HEK293 (cell line): ENCODE data around the gene RPP25L.
A peak's percentile ranks its signal among the peaks of the same experiment; 100 is the strongest.

Experiments
- CTCF ChIA-PET: fragments of 350-600 bp; formaldehyde crosslinking; extraction: SDS; loops from one replicate; lab custom pipeline; 2021; ENCODE audit warnings: antibody characterized with exemption; lab: Yijun Ruan, JAX
- POLR2A ChIA-PET: fragments of 300-600 bp; formaldehyde crosslinking; extraction: SDS; loops from one replicate; lab custom pipeline; 2020; ENCODE audit warnings: antibody characterized with exemption, inconsistent platforms; lab: Yijun Ruan, JAX
- H3K27ac ChIP-seq: fragments of 200-500 bp; sonication (Bioruptor generic); 2 replicates; pipeline ENCODE4 v1.5.1; 2014; ENCODE audit warnings: low read depth, low read length, control low read depth, inconsistent platforms; ENCODE audit errors: extremely low read depth
- H3K36me3 ChIP-seq, 2 experiments: fragments of 200-500 bp in 1 of 2; sonication (Bioruptor generic) in 1 of 2; 1 replicate in 1 of 2; 2 replicates in 1 of 2; pipeline ENCODE4 v1.5.1; 2014 to 2017; ENCODE audit warnings: inconsistent platforms in 2 of 2, low read length in 2 of 2; ENCODE audit not compliant: control insufficient read depth in 2 of 2, insufficient read depth in 1 of 2
- H3K4me1 ChIP-seq: fragments of 200-500 bp; sonication (Bioruptor generic); 2 replicates; pipeline ENCODE4 v1.5.1; 2014; ENCODE audit warnings: mild to moderate bottlenecking, low read length, inconsistent platforms; ENCODE audit not compliant: control insufficient read depth, insufficient read depth
- H3K4me3 ChIP-seq: 2 replicates; pipeline ENCODE4 v1.5.1; 2011; ENCODE audit warnings: low read depth, mild to moderate bottlenecking, control low read depth, low read length, moderate library complexity
- H3K9me3 ChIP-seq: fragments of 200-500 bp; sonication (Bioruptor generic); 2 replicates; pipeline ENCODE4 v1.5.1; 2014; ENCODE audit warnings: low read depth, low read length, inconsistent platforms; ENCODE audit not compliant: control insufficient read depth, insufficient read depth
- BCL6B ChIP-seq: fragments of 450-650 bp; formaldehyde crosslinking; IDR thresholded peaks from 2 replicates; pipeline ENCODE4 v1.5.1; 2017; ENCODE audit warnings: missing biosample characterization, missing genetic modification characterization
- ELK4 ChIP-seq: IDR thresholded peaks from 2 replicates; pipeline ENCODE4 v1.6.1; 2011; ENCODE audit warnings: mild to moderate bottlenecking, low read depth, low read length, borderline replicate concordance
- FEZF1 ChIP-seq: fragments of 450-650 bp; formaldehyde crosslinking; IDR thresholded peaks from 2 replicates; pipeline ENCODE4 v1.5.1; 2016; ENCODE audit warnings: missing biosample characterization, missing genetic modification characterization
- GLIS1 ChIP-seq: fragments of 450-650 bp; formaldehyde crosslinking; IDR thresholded peaks from 2 replicates; pipeline ENCODE4 v1.5.1; 2016; ENCODE audit warnings: missing biosample characterization, missing genetic modification characterization
- GLIS2 ChIP-seq: fragments of 450-650 bp; formaldehyde crosslinking; IDR thresholded peaks from 2 replicates; pipeline ENCODE4 v1.5.1; 2016; ENCODE audit warnings: missing biosample characterization, missing genetic modification characterization
- INSM2 ChIP-seq: fragments of 450-650 bp; formaldehyde crosslinking; IDR thresholded peaks from 2 replicates; pipeline ENCODE4 v1.5.1; 2016; ENCODE audit warnings: missing biosample characterization, missing genetic modification characterization
- KLF10 ChIP-seq: fragments of 450-650 bp; IDR thresholded peaks from 2 replicates; pipeline ENCODE4 v1.5.1; 2018; ENCODE audit warnings: missing biosample characterization, mild to moderate bottlenecking, missing genetic modification characterization
- PATZ1 ChIP-seq: fragments of 450-650 bp; formaldehyde crosslinking; IDR thresholded peaks from 2 replicates; pipeline ENCODE4 v1.5.1; 2016; ENCODE audit warnings: missing biosample characterization, missing genetic modification characterization
- ZBTB17 ChIP-seq: fragments of 450-650 bp; formaldehyde crosslinking; IDR thresholded peaks from 2 replicates; pipeline ENCODE4 v1.5.1; 2016; ENCODE audit warnings: missing biosample characterization, missing genetic modification characterization
- ZBTB21 ChIP-seq: fragments of 450-650 bp; formaldehyde crosslinking; IDR thresholded peaks from 2 replicates; pipeline ENCODE4 v1.5.1; 2017; ENCODE audit warnings: missing biosample characterization, missing genetic modification characterization
- ZEB2 ChIP-seq: fragments of 450-650 bp; formaldehyde crosslinking; IDR thresholded peaks from 2 replicates; pipeline ENCODE4 v1.5.1; 2016; ENCODE audit warnings: missing biosample characterization, missing genetic modification characterization
- ZFHX2 ChIP-seq: fragments of 450-650 bp; formaldehyde crosslinking; conservative IDR thresholded peaks from 2 replicates; pipeline ENCODE4 v1.5.1; 2016; ENCODE audit warnings: missing biosample characterization, missing genetic modification characterization
- ZIC2 ChIP-seq: fragments of 450-650 bp; formaldehyde crosslinking; IDR thresholded peaks from 2 replicates; pipeline ENCODE4 v1.5.1; 2016; ENCODE audit warnings: missing biosample characterization, missing genetic modification characterization
- ZNF114 ChIP-seq: fragments of 450-650 bp; formaldehyde crosslinking; IDR thresholded peaks from 2 replicates; pipeline ENCODE4 v1.5.0; 2017; ENCODE audit warnings: missing biosample characterization, missing genetic modification characterization
- ZNF18 ChIP-seq: fragments of 450-650 bp; formaldehyde crosslinking; IDR thresholded peaks from 2 replicates; pipeline ENCODE4 v1.5.1; 2016; ENCODE audit warnings: missing biosample characterization, missing genetic modification characterization
- ZNF23 ChIP-seq: fragments of 450-650 bp; formaldehyde crosslinking; IDR thresholded peaks from 2 replicates; pipeline ENCODE4 v1.5.1; 2016; ENCODE audit warnings: missing biosample characterization, missing genetic modification characterization, borderline replicate concordance
- ZNF266 ChIP-seq: fragments of 450-650 bp; formaldehyde crosslinking; IDR thresholded peaks from 2 replicates; pipeline ENCODE4 v1.5.1; 2016; ENCODE audit warnings: missing biosample characterization, missing genetic modification characterization, low read depth
- ZNF292 ChIP-seq: fragments of 450-650 bp; formaldehyde crosslinking; IDR thresholded peaks from 2 replicates; pipeline ENCODE4 v1.5.1; 2016; ENCODE audit warnings: low read depth, missing biosample characterization, missing genetic modification characterization, borderline replicate concordance
- ZNF513 ChIP-seq: fragments of 450-650 bp; IDR thresholded peaks from 2 replicates; pipeline ENCODE4 v1.5.1; 2018; ENCODE audit warnings: missing biosample characterization, missing genetic modification characterization
- ZNF670 ChIP-seq: fragments of 450-650 bp; formaldehyde crosslinking; IDR thresholded peaks from 2 replicates; pipeline ENCODE4 v1.5.1; 2016; ENCODE audit warnings: missing biosample characterization, missing genetic modification characterization, low read depth
- ZNF677 ChIP-seq: fragments of 450-650 bp; IDR thresholded peaks from 2 replicates; pipeline ENCODE4 v1.5.0; 2018; ENCODE audit warnings: missing biosample characterization, mild to moderate bottlenecking, missing genetic modification characterization, moderate library complexity
- ZNF768 ChIP-seq: fragments of 450-650 bp; formaldehyde crosslinking; IDR thresholded peaks from 2 replicates; pipeline ENCODE4 v1.5.1; 2018; ENCODE audit warnings: missing biosample characterization, mild to moderate bottlenecking, missing genetic modification characterization
- ZNF843 ChIP-seq: fragments of 450-650 bp; formaldehyde crosslinking; IDR thresholded peaks from 2 replicates; pipeline ENCODE4 v1.5.1; 2016; ENCODE audit warnings: missing biosample characterization, missing genetic modification characterization

Gene RPP25L

GRCh38 chr9:34590381-34591247 is 21.3 kb downstream of the RPP25L start:
- no peak overlapping the region for H3K4me3 ChIP-seq
- H3K9me3 ChIP-seq = no peaks in the 10 kb centered on the region
- ChIA-PET POLR2A (interaction anchor here (2.2 kb wide), 1 partner anchor 43 kb away, joined by 7 read pairs; no protein-coding TSS in a partner anchor), CTCF (interaction anchor here (0.7 to 6.0 kb wide), 29 partner anchors 9 to 798 kb away, joined by 3 to 105 read pairs (median 12); no protein-coding TSS in a partner anchor)
- no peak overlapping the region for H3K27ac ChIP-seq
- H3K4me1 ChIP-seq = no peaks in the 10 kb centered on the region
- H3K36me3 ChIP-seq = no peaks in the 10 kb centered on the region
- TF ChIP-seq ZNF513 (tag by site-specific recombination) = no peak
- TF ChIP-seq ZNF677 = no peak
- TF ChIP-seq PATZ1 = 0 out of 2 replicates have a peak, but pooled peaks have one; percentile 2
- no peak for TF ChIP-seq ZNF843 (tag by site-specific recombination)
- no peak for TF ChIP-seq ZNF114
- TF ChIP-seq ZNF768 (tag by site-specific recombination) = 0 out of 2 replicates have a peak, but pooled peaks have one; percentile 66

GRCh38 chr9:34589636-34590380 is 22.1 kb downstream of the RPP25L start, which contains the start of gene CNTFR:
TSS of gene CNTFR (minus strand) at chr9:34589724. CDS start at chr9:34568981, 20,743 bp downstream.
- no peaks in the 10 kb centered on the region for H3K4me1 ChIP-seq
- CTCF ChIA-PET = interaction anchor here (0.6 to 1.3 kb wide), 2 partner anchors 41 to 154 kb away, joined by 3 to 4 read pairs; no protein-coding TSS in a partner anchor
- POLR2A ChIA-PET = no interaction called here
- no peaks in the 10 kb centered on the region for H3K9me3 ChIP-seq
- H3K36me3 ChIP-seq = no peaks in the 10 kb centered on the region
- peak within 1 kb of the TSS; percentile 44 for H3K4me3 ChIP-seq
- H3K27ac ChIP-seq = peak within 1 kb of the TSS; percentile 44; the same call in 1 of the 2 replicates
- TF ChIP-seq KLF10 (tag by site-specific recombination) = no peak
- TF ChIP-seq ZNF292 (tag by site-specific recombination) = no peak
- no peak for TF ChIP-seq ZNF843 (tag by site-specific recombination)
- no peak for TF ChIP-seq ELK4
- TF ChIP-seq ZBTB21 (tag by site-specific recombination) = no peak
- TF ChIP-seq ZNF23 (tag by site-specific recombination) = no peak
- no peak for TF ChIP-seq ZEB2 (tag by site-specific recombination)
- TF ChIP-seq ZNF18 = no peak
- TF ChIP-seq BCL6B (tag by site-specific recombination) = no peak
- peak; percentile 48; the same call in 1 of the 2 replicates for TF ChIP-seq GLIS2 (tag by site-specific recombination)
- TF ChIP-seq GLIS1 = peak; percentile 49
- TF ChIP-seq ZNF670 (tag by site-specific recombination) = no peak
- no peak for TF ChIP-seq ZNF266
- peak; percentile 13; the same call in 1 of the 2 replicates for TF ChIP-seq ZBTB17 (tag by site-specific recombination)
- peak; percentile 92 for TF ChIP-seq ZFHX2
- no peak for TF ChIP-seq FEZF1 (tag by site-specific recombination)
- TF ChIP-seq ZIC2 = 0 out of 2 replicates have a peak, but pooled peaks have one; percentile 13
- TF ChIP-seq INSM2 (tag by site-specific recombination) = no peak
